DND-41 (cell line): ENCODE measurements around the gene ELF1.

Experiments
- CTCF ChIP-seq: IDR thresholded peaks from 2 replicates; pipeline ENCODE4 v1.5.1; 2012; ENCODE audit warnings: borderline replicate concordance, low read length, moderate library complexity, mild to moderate bottlenecking; ENCODE audit not compliant: poor library complexity, severe bottlenecking; ENCODE audit errors: extremely low read depth
- EZH2 ChIP-seq: IDR thresholded peaks from 3 replicates; pipeline ENCODE4 v1.6.1; 2012; ENCODE audit warnings: borderline replicate concordance, low read depth, mild to moderate bottlenecking, moderate library complexity, low read length, inconsistent platforms; ENCODE audit not compliant: severe bottlenecking

- TF ChIP-seq CTCF (no peak), EZH2 (no peak)
Measured at GRCh38 chr13:40958655-40959054, 60.5 kb downstream of the ELF1 start.
